Stimulated activated CD4-positive, alpha-beta T cell treated with anti-CD3 and anti-CD28 coated beads, Interleukin-15, amount 100 ng/mL, for 1 hour (primary cell): ENCODE data around the gene TRAPPC5.
"Not testable (repeated sequence)": the region's sequence is repeated elsewhere in the genome, so short reads cannot be mapped to it uniquely, and the experiment has no call there.

Source experiments
- DNase-seq, 2 donors: peaks; one replicate each; pipeline ENCODE4 v3.0.0-alpha.2; 2020; ENCODE audit warnings: low read depth in 1 of 2, low spot score in 1 of 2

TRAPPC5 gene

DNA sequence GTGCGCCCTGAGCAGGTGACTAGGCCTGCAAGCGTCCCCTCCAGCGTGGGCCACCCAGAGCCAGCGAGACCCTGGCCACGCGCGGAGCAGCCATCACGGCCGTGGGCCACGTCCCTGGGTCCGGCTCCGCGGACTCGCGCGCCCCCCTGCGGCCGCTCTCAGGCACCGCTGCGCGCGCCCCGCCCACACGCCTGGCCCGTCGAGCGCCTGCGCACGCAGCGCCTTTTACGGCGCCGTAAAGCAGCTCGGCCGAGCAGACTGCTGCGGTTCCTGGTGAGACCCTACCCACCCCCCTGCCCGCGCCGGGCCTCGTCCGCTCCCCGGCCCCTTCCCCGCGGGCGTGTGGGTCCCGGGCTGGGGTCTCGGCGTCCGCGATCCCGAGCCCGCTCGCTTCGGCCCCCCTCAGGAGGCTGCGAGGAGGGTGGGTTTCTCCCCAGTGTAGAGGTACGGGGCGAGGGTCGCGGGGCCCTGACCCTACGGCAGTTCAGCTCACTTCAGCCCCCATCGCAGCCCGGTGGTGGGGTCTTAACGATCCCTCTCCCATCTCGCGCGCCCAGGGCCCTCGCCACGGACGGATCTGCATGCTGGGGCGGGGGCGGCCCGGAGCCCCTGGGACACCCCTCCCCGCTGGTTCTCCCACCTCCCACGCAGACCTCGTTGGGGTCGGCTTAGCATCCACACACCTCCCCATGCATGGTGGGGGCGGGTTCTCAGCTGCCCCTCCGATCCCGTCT is at the start of gene TRAPPC5:
Gene TRAPPC5, plus strand, starts transcription at position 228 of the 734 bp plus-strand sequence. CDS start 1,421 bp downstream, outside the sequence.
- DNase-seq: peak; percentile 81 to 84

DNA sequence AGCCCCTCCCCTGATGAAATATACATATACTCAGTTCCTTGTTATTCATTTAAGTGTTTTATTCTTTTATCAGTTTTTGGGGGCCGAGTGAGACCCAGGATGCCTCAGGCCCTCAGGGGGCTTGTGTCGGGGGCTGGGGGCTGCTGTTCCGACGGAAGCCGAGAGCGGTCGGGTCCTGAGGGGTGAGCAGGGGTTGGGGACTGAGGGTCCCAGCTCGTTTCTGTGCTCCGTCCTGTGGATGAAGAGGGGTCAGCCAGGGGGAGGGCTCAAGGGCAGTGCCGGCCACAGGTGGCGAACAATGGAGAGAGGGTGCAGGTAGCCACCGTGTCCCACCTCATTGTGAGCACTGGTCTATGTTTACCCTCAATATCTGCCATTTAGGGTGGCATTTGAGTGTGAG is 49.1 kb upstream of the TRAPPC5 start:
- DNase-seq: no peak

DNA sequence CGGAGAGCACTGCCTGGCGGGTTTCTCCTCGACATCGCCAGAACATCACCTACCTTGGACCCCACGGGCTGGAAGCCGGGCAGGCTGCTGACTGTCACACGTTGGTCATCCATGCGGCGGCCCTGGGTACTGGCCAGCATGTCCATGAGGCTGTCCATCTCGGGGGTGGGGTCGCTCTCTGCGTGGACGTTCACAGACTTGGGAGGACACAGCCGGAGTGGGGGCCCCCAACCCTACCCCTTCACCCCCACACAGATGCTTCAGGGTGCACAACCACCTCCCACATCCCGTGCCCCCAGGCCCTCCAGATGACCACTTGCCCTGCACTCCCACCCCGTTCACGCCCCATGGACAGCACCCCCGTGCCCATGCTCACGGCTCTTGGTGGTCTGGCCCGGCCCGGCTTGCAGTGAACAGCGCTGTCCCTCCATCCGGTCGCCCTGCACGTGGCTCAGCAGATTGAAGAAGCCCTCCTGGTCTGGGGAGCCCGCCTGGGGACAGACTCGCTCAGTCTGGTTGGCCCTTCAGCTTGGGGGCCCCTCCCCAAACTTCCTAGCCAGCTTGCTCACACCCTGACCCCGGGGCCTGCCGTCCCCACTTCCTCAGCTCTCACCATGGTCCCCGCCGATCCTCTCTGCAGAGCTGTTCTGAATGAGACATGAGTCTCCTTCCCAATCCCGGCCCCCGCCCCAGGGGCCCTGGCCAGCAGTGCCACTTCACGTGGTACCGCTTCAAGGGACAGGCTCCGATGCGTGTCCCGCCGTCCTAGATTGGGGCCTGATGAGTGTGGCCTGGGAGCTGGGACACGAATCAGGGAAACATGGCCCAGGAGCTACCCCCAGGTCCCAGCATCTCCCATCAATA is 48.1 kb upstream of the TRAPPC5 start:
- DNase-seq: no peak

DNA sequence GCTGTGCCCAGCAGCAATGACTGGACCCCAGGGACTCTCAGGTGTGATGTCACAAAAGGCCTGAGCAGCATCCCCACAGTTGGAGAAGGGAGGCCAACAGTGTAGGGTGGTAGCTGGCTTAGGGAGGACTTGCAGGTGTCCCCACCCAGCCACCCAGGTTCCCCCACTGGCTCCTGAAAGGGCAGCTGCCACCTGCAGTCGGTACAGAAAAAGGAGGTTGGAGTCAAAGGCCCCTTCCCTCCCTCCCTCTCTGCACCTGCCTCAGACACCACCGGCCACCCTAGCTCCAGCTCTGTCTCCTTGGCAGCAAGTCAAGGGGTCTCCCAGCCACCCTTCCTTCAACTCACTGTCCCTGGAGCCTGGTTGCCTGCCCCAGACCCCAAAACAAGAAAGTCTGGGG is 46.9 kb upstream of the TRAPPC5 start, which contains the start of gene PCP2:
Gene PCP2, minus strand, starts transcription at position 22 of the 400 bp plus-strand sequence. CDS start 262 bp downstream, outside the sequence.
- DNase-seq: no peak

DNA sequence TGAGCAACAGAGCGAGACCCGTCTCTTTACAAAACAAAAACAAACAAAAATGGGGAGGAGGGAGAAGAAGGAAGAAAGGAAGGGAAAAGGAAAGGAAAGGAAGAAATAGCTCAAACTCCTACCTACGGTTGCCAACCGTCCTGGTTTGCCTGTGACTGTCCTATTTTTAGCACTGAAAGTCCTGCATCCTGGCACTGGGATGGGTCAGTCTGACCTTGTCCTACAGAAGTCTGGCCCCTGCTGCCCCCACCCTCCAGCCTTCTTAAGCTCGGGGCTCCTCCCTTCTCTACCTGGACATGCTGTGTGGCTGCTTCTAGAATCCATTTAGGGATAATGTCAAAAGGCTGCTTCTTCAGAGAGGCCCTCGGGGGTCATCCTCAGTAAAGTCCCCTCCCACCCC is 45.0 kb upstream of the TRAPPC5 start:
- DNase-seq: no peak

DNA sequence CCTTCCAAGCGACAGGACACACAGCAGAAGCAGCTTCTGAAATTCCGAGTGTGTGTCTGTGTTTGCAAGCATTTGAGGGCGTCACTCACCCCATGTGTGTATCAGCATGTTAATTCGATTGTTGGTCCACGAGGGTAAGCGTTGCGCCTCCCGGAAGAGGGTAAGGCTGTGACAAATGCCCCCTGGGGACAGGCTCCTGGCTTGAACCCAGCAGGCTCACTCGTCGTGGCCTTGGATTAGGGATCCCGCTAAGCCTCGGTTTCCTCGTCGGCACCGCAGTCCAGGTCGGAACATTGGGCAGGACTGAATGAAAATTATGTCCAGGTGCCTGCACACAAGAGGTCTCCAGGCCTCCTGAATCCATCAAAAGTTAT is 44.3 kb upstream of the TRAPPC5 start:
- no peak for DNase-seq

DNA sequence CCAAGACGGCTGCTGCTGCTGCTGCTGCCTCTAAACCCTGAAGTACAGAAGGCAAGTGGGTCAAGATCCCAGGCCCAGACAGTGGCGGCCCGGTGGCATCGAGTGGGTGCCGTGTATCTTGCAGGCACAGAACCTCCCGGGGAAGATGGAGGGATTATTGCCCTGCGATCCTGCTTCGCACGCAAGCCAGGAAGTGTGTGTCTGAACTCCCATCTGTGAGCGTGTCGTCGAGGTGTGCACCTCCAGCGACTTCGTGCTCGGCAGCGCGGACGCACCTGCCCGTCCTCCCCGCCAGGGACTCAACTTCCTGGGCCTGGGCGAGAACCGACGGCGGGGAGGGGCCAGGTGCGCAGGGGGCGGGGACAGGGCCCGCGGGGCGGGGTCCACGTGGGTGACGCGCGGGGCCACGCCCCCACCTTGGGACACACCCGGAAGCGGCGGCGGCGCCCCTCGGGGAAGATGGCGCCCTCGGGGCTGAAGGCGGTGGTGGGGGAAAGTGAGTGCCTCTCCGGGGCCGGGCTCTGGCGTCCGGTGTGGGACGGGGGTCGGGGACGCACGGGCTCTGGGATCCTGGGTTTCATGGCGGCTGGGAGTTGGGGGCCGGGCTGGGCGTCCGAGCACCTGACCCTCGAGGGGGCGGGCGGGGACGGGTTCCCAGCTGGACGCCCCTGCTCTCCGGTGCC is 43.8 kb upstream of the TRAPPC5 start, which contains the start of gene STXBP2:
Gene STXBP2, plus strand, starts transcription at position 420 of the 683 bp plus-strand sequence. Its CDS starts 40 bp downstream, at position 460.
- DNase-seq: peak; percentile 92 to 93

DNA sequence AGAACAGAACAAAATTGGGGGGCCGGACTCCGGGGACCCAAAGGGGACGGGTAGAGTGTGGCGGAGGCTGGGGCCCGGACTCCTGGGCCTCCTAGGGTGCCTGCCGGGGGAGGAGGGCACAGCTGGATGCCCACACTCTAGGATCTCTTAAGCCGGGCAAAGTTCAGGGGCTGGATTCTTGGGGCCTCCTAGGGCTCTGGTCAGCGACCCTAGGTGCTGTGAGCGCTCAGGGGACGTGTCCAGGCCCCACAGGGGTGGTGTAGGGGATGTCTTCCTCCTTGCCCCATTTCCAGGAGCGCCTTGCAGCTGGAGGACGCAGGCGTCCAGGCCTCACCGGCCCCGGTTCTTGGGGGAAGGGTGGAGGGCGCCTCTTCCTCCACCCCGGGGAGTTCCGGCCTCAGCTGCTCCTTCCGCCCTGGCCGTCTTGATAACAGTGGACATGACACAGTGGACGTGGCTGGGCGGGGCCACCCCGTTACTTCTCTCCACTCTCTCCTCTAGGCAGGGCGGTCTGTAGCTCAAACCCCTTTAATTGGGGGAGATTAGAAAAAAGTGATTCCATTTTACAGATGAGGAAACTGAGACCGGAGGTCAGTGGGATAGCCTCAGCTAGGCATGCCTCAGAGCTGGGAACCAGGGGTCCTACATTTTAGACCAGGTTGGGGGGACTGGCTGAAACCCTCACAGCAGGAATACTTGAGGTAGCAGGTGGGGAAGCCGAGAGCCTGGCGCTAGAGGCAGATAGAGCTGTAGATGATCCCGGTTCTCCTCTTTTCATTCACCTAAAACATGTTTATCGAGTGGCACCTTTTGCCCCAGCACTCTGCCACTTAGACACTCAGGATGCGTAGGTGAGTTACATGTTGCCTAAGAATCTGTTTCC is 43.0 kb upstream of the TRAPPC5 start:
- DNase-seq: no peak

DNA sequence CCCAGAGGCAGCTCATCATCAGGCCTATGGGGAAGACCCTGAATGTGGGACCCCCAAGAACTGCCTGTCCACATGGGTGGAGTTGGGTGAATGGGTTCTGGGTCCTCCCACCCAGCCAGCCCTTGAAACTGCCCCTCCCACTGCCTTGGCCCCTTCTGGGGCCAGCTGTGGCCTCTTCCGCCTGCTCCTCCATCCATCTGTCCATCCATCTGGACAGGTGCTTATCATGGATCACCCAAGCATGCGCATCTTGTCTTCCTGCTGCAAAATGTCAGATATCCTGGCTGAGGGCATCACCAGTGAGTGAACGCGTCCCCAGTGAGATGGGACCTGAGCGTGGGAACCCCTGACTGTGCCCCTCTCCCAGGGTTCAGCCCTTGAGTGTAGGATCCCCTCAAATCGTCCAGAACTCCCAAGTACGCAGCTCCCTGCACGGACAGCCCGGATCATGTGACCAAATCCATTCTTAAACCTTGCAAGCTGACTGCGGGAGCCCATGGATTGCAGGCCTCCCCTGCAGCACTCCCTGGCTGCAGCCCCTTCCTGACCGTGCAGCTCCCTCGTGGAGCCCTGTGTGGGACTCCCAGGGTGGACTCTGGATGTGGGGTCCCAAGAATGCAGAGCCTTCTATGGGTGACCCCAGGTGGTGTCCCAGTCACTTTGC is 41.7 kb upstream of the TRAPPC5 start:
- no peak for DNase-seq

DNA sequence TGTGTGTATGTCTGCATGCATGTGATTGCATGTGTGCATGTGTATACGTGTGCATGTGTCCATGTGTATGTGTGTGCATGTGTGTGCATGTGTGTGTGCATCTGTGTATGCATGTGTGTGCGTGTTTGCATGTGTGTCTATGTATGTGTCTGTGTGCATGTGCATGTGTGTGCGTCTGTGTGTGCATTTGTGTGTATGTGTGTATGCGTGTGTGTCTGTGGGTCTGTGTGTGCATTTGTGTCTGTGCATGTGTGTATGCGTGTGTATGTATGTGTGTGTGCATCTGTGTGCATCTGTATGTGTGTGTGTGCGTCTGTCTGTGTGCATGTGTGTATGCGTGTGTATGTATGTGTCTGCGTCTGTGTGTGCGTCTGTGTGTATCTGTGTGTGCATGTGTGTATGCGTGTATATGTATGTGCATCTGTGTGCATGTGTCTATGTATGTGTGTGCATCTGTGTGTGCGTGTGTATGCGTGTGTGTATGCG is 40.7 kb upstream of the TRAPPC5 start:
- no peak for DNase-seq

DNA sequence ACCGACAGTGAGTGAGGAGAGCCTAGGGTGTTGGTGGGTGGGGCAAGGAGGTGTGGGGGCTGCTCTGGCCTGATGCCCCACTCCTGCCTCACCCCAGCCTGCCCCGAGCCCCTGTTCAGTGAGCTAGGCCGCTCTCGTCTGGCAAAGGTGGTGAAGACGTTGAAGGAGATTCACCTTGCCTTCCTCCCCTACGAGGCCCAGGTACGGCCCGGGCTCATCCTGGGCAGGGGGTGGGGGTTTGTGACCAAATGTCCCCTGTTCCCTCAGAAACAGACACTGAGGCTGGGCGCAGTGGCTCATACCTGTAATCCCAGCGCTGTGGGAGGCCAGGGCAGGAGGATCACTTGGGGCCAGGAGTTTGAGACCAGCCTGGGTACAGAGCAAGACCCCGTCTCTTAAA is 39.8 kb upstream of the TRAPPC5 start:
- no peak for DNase-seq

DNA sequence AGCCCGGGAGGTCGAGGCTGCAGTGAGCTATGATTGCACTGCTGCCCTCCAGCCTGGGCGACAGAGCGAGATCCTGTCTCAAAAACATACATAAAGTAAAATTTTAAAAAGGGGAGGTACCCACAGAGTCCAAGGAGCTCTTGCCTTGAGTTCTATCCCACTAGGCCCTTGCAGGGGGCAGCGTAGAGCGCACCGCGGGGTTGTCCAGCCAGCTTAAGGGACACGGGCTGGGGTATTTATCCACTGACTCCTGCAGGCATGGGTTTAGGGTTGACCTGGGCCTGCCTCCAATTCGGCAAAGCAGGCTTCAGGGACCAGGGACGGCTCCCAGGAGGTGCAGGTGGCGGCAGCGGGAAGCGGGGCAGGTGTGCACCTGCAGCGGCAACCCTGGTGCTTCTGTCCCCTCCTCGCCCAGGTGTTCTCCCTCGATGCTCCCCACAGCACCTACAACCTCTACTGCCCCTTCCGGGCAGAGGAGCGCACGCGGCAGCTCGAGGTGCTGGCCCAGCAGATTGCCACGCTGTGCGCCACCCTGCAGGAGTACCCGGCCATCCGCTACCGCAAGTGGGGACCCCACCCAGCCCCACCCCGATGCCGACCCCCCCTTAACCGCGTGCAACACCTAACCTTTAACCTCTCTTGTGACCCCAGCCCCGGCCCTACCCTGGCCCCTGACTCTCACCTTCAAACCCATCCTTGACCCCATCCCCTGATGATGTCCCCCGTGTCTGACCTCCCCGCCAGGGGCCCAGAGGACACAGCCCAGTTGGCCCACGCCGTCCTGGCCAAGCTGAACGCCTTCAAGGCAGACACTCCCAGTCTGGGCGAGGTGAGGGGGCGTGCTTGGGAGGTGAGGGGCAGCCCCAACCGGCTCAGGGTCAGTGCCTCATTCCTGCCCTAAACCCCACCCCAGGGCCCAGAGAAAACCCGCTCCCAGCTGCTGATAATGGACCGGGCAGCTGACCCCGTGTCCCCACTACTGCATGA is 39.0 kb upstream of the TRAPPC5 start:
- DNase-seq: no peak

DNA sequence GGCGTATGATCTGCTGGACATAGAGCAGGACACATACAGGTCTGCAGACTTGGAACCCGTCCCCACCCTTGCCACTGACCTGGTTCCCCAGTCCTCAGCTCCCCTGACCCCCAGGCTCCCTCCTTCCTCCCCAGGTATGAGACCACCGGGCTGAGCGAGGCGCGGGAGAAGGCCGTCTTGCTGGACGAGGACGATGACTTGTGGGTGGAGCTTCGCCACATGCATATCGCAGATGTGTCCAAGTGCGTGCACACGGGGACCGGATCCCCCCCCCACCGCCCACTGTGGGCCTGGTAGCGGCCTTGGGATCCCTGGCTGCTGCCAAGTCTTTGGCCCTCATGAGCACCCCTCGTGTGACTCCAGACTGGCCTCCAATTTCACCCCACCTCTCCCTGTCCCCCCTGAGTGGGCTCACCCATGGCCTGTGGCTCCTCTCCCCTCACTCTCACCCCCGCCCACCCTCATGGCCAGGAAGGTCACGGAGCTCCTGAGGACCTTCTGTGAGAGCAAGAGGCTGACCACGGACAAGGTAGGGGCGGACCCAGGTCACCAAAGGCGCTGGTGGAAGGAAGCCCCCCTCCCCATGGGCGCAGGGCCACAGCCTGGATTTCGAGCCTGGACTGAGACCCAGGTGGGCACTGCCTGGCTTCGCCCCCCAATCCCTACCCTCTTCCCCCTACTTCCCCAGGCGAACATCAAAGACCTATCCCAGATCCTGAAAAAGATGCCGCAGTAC is 38.2 kb upstream of the TRAPPC5 start:
- DNase-seq: no peak

DNA sequence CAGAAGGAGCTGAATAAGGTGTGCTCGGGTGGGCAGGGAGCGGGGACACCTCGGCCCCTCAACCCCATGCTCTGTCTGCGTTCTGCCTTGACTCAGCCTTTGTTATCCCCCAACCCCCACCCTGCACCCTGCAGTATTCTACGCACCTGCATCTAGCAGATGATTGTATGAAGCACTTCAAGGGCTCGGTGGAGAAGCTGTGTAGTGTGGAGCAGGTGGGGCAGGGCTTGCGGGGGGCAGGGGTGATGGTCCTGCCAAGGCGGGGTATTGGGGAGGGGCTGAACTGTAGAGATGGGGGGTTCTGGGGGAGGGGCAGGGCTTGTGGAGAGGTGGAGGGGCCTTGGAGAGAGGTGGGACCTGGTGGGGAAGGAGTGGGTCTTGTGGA is 37.6 kb upstream of the TRAPPC5 start:
- no peak for DNase-seq

DNA sequence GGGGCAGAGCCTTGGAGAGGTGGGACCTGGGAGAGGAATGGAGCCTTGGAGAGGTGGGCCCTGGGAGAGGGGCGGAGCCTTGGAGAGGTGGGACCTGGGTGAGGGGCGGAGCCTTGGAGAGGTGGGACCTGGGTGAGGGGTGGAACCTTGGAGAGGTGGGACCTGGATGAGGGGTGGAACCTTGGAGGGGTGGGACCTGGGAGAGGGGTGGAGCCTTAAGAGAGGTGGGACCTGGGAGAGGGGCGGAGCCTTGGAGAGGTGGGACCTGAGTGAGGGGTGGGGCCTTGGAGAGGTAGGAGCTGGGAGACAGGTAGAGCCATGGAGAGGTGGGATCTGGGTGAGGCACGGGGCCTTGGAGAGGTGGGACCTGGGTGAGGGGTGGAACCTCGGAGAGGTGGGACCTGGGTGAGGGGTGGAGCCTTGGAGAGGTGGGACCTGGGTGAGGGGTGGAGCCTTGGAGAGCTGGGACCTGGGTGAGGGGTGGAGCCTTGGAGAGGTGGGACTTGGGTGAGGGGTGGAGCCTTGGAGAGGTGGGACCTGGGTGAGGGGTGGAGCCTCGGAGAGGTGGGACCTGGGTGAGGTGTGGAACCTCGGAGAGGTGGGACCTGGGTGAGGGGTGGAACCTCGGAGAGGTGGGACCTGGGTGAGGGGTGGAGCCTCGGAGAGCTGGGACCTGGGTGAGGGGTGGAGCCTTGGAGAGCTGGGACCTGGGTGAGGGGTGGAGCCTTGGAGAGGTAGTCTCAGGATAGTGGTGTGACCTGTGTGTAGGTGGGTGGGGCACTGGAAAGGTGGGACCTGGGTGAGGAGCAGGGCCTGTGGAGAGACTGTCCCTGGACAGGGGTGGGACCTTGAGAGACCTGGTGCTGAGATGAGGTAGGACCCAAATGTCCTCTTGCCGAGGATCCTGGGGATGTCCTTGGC is 36.7 kb upstream of the TRAPPC5 start:
- not testable (repeated sequence) for DNase-seq

DNA sequence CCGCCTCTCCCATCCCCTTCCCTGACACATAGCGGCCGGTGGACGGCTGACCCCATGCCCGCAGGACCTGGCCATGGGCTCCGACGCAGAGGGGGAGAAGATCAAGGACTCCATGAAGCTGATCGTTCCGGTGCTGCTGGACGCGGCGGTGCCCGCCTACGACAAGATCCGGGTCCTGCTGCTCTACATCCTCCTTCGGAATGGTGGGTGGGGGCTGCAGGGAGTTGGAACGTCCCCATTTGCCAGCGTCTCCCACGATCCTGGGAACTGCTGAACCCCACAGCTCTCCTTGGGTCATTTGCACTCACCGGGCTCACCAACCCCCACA is 36.1 kb upstream of the TRAPPC5 start:
- DNase-seq: no peak

DNA sequence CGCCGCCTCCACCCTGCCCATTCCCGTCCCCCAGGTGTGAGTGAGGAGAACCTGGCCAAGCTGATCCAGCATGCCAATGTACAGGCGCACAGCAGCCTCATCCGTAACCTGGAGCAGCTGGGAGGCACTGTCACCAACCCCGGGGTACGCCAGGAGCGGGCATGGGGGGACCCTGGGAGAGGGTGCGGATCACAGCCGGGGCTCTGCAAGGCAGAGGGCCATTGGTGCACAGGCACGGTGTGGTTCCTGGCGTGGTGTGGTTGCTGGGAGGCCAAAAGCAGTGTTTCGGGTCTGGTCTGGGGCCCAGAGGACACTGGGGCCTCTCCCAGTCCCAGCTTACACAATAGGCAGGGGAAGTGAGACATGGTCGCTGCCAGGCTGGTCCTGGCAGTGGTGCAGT is 35.5 kb upstream of the TRAPPC5 start:
- no peak for DNase-seq
